EH (cell line): ENCODE data around the gene ANKRD40CL.
"Not testable (repeated sequence)": the region's sequence is repeated elsewhere in the genome, so short reads cannot be mapped to it uniquely, and the experiment has no call there.

Source experiments
- DNase-seq: peaks from one replicate; pipeline ENCODE4 v3.0.0-alpha.2; 2015; ENCODE audit warnings: low read depth

The ANKRD40CL gene

DNA sequence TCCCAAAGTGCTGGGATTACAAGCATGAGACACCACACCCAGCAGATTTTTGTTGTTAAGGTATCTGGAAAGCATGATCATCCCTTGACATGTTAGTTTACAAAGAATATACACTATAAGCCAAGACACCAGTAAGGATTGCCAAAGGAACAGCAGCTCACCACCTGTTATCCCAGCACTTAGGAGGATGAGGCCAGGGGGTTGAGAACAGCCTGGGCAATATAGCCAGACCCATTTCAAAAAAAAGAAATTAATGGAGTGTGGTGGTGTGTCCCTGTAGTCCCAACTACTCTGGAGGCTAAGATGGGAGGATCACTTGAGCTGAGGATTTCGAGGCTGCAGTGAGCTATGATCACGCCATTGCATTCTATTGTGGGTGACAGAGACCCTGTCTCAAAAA is 5.1 kb downstream of the ANKRD40CL start:
- no peak for DNase-seq

DNA sequence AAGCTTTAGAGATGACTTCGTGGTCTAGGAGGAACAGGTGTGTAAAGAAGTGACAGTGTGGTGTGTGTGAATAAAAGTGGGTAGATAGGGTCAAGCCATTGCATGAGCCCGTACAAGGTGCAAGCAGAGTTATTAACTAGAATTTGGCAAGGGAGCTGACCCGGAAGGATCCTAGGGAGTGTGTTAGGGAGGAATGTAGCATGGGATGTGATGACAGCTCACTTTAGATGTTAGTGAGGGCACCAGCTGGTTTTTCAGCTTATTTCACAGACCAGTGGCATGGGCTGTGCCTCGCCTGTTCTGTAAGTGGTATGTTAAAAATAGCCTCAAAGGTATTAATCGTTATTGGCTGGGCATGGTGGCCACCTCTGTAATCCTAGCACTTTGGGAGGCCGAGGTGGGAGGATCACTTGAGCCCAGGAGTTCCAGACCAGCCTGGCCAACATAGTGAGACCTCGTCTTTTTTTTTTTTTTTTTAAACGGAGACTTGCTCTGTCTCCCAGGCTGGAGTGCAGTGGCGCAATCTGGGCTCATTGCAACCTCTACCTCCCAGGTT is 8.3 kb downstream of the ANKRD40CL start:
- DNase-seq = no peak

DNA sequence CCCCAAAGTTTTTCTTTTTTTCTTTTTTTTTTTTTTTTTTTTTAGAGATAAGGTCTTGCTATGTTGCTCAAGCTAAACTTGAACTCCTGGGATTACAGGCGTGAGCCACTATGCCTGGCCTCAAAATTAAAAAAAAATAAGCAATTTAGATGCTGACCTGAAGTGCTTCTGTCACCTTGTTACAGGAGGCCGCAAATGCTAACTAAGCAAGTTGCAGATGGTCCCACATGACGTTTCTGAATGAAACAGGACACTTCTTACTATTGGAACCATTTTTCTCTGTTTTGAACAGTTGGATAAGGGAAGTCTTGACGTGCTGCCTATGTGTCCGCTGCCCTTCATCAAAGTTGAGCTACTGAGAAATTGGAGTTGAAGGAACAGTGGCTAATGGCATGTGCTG is 8.8 kb downstream of the ANKRD40CL start:
- DNase-seq = no peak

DNA sequence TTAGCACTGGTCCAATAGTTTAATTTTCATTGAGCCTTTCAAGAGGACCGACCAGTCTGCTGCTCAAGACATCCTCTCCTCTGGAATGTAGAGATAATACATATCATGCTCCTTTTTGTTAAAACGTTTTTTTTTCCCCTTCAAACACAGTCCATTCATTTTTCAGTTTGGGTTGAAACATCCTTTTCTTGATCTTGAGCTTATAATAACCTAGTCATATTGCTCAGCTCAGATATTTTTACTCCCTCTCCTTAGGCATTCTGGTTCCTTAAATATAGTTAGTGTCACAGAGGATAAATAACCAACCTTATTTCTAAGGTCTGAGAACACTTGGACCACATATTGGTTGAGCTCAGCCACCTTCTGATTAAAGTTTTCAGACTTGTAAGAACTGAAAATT is 12.8 kb downstream of the ANKRD40CL start:
- no peak for DNase-seq

DNA sequence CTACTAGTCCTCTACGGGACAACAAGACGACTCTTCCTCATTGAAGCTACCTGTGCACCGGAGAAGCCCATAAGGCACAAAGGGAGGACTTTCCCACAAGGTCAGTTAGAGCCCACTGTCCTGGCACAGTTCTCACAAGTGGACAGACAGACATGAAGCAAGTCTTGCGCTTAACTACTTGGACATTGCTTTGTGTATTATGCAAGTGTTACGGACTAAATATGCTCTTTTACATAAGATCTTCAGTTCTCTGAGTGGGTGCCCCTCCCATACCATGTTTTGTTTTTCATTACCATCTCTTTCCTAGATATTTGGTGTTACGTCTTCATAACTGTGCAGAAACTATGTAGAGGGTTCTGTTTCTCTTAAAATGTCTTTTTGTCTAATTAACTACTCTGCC is 18.1 kb downstream of the ANKRD40CL start:
- DNase-seq = no peak

DNA sequence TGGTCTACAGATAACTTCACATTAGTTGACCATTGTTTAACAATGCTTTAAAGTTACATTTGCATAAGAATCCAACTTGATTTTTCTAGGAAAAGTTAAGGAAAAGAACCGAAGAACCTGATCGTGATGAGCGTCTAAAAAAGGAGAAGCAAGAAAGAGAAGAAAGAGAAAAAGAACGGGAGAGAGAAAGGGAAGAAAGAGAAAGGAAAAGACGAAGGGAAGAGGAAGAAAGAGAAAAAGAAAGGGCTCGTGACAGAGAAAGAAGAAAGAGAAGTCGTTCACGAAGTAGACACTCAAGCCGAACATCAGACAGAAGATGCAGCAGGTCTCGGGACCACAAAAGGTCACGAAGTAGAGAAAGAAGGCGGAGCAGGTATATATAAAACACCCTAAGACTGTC is 21.7 kb downstream of the ANKRD40CL start:
- DNase-seq = no peak

DNA sequence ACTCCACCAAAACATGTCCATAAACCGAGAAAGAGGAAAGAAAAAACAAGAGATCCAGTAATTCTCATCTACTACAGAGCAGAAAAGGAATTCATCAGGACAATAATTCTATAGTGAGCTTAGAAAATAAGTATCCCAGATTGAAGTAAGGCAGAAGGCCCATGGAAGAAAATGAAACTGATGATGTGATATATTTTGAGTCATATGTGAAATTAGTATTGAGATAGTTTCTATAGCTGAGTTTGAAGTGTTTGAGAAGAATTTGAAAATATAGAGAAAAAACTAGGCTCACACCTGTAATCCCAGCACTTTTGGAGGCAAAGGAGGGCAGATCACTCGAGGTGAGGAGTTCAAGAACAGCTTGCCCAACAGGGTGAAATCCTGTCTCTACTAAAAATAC is 28.2 kb downstream of the ANKRD40CL start:
- no peak for DNase-seq

DNA sequence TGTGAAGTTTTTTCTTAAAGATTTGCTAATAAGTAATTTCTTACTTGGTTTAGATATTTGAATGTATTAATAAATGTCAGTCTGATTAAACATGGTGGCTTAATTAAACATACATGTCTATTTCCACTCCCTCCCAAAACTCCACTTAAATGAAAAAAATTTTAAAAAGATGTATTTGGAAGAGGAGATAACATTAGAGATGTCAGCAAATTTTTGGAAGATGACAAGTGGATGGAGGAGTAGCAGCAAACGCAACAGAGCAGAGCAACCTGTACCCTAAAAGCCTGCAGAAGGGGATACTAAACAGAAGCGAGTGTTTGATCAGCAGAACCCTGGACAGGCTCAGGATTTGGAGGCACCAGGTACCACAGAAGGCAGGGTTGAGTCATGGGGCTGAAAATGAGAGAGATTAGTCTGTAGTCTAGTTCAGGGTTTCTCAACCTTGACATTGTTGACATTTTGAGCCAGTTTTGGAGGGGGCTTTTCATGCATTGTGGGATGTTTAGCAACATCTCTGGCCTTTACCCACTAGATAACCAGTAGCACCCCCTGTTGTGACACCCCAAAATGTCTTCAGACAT is 30.1 kb downstream of the ANKRD40CL start:
- DNase-seq = no peak

DNA sequence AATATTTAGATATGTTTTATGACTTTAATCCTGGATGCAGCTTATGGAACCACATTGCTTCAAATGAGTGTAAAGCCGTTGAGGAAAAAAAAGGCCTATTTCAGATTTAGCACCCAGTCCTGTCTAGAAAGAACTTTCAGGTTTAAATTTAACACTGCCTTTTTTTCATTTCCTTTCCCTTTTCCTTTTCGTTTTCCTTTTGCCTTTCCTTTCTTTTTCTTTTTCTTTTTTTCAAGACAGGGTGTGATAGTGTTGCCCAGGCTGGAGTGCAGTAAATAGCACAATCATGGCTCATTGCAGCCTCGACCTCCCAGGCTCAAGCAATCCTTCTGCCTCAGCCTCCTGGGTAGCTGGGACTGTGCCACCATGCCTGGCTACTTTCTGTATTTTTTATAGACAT is 32.0 kb downstream of the ANKRD40CL start:
- no peak for DNase-seq

DNA sequence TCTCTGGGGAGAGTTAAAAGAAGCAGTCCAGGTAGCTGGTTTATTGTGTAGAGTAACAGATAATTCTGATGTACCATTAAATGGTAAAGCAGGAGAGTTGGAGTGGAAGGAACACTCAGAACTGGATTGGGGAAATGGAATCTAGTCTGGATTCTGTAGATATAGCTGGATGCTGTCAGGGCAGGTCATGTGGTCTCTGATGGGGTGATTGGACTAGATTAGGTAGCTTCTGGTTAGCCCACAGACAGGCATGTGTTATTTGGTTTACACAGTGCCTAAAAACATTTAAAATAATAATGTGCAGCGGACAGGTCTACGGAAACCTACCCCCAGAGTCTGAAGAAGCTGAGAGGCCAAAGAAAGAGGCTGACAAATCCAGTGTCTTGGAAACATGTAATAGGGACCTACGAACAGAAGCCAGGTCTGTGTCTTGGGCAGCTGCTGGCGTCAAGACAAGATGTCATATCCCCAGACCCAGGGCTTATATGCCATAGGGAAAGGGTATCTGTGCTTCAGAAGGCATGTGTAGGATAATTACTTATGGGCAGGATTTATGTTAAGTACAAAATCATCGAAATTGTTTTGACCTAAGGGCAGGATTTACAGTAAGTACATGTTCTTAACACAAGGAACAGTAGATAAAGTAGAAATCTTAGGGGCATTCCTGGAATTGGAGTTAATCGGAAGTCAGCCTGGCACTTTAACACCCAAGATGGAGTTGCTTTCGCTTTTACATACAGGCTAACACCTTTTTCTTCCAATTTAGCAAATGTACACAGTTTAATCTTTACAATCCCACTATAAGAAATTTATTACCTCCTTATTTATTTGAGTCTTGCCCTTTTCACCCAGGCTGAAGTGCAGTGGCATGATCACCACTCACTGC is 35.5 kb downstream of the ANKRD40CL start:
- DNase-seq = no peak

DNA sequence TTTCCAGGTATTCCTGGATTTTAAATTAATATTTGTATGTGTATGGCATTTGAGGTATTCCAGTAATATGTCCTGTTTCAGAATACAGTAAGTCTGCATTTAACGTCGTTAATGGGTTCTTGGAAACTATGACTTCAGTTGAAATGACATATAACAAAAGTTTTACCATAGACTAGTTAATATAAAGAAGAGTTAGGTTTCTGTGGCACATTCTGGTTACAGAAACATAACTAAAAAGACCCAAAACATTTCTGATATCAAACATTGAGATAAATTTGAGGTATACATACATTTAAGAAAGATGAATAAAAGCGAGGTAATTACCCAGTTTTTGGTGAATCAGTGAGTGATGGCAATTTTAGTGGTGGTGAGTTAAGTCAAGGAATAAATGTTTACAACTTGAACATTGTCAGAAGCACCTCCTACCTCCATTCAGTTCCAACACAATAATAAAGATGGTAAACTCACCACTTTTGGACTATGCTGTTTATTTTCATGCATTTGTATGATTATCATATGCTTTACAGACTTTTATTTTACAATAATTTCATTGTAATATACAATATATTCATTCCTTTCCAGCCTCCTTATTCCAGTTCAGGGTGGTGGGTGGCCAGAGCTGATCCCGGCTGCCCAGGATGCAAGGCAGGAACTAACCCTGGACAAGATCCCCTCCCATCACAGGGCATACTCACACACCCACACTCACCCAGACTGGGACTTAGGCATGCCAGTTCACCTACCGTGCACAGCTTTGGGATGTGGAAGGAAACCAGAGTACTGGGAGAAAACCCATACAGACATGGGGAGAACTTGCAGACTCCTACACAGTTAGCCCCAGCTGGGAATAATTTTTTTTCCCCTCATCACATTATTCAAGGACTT is 38.2 kb downstream of the ANKRD40CL start:
- DNase-seq = no peak

DNA sequence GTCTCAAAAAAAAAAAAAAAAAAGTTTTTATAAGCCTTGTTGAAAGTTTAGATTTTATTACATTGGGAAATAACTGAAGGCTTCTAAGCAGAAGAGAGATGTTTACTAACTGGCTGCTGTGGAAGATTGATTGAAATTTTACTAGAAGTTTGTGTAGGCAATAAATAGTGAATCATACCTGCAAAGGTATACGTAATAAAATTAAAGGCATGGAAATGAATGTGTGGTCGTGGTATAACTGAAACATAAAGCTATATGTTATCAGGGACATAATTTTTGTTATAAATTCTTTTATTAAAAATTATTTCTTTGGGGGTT is 39.2 kb downstream of the ANKRD40CL start:
- no peak for DNase-seq

DNA sequence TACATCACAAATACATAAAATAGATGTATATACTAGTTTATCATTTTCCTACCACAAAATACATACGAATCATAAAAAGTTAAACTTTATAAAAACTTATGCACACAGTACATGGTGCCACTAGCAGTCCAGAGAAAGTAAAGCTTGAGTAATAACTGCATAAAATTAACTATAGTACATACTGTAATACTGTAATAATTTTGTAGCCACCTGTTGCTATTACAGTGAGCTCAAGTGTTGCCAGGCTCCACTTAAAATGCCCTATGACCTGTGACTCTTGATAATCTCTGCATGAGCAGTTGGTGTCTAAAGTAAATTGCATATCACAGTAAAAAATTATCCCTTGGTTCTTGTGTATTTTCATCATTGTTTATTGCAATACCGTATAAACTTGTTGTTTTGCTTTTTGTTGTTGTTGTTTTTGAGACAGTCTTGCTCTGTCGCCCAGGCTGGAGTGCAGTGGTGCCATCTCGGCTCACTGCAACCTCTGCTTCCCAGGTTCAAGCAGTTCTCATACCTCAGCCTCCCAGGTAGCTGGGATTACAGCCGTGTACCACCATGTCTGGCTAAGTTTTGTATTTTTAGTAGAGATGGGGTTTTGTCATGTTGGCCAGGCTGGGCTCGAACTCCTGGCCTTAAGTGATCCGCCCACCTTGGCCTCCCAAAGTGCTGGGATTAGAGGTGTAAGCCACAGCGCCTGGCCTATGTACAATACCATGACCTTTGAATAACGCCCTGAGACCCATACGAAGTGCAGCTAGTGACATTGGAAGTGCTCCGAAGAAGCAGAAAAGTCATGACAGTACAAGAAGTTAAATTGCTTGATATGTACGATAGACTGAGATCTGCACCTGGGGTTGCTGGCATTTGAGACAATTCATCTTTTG is 41.3 kb downstream of the ANKRD40CL start:
- DNase-seq = no peak

DNA sequence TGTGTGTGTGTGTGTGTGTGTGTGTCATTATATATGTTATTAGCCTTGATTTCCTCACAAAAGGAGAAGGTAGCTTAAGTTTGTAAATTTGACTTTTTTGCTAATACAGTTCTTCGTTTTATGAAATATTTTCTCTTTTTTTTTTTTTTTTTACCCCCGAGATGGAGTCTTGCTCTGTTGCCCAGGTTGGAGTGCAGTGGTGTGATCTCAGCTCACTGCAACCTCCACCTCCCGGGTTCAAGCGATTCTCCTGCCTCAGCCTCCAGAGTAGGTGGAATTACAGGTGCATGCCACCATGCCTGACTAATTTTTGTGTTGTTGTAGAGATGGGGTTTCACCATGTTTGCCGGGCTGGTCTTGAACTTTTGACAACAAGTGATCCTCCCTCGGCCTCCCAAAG is 42.7 kb downstream of the ANKRD40CL start:
- not testable (repeated sequence) for DNase-seq

DNA sequence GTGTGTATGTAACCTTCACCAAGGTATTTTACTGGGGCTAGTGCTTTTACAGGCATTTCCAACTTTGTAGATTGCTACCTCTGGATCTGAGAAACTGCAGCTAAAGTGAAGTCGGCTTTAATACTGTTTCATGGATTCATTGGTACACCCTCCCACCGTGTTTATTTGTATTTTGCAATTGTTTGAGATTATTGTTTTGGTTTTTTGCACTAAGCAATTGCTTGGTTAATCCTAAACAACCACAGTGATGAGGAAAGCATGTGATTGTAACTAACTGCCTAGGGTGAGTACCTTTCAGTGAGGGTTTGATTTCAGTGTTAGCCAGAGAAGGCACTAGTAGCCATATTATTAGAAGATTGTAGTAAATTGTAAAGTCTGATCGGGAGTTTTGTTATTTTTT is 44.6 kb downstream of the ANKRD40CL start:
- DNase-seq = no peak

DNA sequence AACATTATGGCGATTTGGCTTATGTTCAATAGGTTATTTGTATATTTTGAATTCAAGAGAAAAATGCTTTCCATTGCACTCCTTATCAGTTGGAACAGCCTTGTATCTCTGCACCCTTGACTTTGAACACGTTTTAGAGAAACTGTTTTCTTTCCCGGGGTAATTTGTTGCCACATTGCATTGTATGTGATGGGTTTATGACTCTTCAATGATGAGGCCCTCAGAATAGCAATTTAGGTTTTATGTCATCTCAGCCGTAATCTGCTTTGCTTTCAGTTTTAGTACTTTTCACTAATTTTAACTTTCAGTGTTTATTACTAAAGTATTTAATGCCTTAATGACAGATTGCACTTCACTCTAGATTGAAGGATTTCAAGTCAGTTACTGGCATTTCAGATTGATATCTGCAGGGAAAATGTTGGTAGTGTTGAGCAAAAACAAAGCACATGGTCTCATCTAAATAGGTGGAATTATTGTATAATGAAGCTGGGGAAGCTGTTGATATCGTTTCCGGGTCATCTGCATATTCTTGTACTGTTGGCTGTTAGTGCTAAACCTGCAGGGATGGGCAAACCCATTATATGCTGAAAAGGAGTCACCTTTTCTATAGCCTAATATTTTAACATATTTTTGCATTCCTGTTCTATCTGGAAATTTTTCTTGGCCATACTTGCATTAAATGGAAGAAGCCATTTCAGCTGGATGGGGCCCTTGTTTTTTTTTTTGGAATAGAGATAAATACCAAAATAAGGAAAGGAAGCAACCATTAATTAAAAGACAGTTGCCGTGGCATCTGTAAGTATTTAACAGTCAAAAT is 45.9 kb downstream of the ANKRD40CL start:
- DNase-seq = peak; percentile 26

DNA sequence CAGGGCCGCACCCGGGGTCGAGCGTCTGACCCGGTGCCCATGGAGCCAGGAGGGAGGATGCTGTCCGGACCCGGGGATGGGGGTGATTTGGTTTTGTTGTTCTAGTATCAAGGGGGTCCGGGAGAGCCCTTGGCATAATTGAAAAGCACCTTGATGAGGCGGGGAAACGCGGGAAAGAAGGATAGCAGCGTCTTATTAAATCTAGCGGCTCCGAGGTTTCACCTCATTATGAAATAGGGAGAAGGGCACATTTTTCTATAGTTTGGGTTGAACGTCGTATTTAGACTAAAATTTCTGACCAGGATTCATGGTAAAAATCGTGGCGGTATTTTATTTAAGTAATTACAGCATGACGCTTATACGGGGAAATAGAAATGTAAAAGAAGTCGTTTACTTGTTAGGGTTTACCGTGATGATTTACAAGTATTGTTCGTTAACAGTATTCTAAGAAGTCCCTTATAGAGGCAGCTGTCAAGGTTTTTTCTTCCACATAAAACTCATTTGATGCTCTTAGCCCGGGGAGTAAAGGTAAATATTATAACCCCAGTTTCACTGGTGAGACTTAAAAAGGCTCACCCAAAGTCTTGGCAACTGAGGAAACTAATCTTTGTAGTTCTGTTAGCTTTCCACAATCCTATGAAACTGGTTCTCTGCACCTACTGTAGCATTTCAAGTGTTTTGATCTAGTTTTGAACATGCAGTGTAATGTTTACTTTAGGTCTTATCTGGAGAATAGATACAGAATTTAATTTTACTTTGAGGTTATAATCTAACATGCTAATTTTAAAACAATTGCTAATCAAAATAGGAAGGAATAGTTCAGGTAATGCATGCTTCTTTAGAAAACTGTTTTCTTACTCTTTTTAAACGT is 47.2 kb downstream of the ANKRD40CL start:
- no peak for DNase-seq

DNA sequence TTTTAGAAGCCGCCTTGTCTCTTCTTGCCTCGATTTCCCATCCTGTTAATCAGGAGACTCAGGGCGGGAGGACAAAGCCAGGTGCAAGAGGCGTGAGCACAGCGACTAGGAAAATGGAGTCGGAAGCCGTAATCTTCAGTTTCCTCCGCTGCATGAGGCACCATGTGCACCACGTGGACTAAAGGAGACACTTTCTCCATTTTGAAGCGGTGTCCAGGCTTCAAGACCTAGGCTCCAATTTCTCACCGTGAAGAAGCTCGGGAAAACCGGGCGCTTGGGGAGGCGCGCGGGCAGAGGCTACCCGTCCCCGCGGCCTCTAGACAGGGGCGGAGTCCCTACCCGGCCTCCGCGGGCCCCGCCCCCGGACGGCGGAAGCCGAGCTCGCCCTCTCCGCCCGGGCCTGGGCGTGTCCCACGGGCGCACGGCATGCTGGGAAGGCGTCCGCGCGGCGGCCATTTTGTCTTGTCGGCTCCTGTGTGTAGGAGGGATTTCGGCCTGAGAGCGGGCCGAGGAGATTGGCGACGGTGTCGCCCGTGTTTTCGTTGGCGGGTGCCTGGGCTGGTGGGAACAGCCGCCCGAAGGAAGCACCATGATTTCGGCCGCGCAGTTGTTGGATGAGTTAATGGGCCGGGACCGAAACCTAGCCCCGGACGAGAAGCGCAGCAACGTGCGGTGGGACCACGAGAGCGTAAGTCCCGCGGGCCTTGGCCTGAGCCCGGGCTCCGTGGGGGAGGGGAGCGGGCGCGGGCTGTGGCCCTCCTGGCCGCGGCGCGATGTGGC is 48.0 kb downstream of the ANKRD40CL start, which contains the start of gene LUC7L3:
LUC7L3 (plus strand) TSS at position 460 of the 780 bp plus-strand sequence; CDS start at position 590, 130 bp downstream.
- DNase-seq = peak; percentile 93

DNA sequence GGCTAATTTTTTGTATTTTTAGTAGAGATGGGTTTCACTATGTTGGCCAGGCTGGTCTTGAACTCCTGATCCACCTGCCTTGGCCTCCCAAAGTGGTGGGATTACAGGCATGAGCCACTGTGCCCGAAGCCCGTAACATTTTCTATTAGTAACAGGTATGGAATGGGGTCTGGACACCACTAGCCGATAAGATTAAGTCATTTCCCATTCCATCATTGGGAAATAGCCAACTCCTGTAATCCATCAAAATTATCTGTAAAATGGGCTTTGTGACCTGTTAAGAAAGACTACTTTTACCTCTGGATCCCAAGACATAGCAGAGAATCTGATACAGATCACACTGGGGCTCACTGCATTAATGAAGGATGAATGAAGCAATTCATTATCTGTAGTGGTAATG is 51.8 kb downstream of the ANKRD40CL start:
- DNase-seq = no peak
